ENCODE data around the gene CHST1.

The CHST1 gene

DNA sequence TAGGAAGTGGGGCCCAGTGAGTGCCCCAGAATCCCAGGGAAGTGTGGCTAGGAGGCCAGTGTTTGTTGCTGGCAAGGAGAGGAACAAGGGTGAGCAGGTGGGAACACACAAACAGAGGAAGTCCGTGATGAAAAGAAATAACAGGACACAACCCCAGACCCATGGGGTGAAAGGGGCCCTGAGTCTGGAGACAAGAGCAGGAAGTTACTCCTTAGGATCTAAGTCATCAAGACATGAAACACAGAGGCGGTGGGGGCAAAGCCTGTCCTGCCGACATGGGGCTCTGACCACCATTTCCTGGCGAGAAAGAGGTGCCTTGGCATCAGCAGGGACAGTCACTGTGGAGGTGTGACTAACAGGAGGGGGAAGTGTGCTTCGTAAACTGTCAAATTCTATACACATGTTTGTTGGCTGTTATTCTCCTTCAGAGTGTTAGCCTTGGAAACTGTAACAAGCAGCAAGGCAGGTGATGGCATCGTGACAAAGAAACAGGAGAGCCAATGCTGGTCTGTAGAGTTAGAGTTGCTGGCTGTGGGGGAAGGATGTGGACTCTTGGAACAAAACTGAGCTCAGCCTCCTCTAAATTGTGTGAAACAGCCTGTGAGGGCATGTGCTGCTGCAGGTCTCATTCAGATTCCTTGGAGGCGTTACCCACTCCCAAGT, 21.7 kb downstream of the CHST1 start:
- no peak for DNase-seq

- DNase-seq: no peak
Observed at GRCh38 chr11:45641961-45642360, 23.5 kb downstream of the CHST1 start.

GRCh38 chr11:45638051-45638450, 27.4 kb downstream of the CHST1 start:
- DNase-seq: no peak

DNA sequence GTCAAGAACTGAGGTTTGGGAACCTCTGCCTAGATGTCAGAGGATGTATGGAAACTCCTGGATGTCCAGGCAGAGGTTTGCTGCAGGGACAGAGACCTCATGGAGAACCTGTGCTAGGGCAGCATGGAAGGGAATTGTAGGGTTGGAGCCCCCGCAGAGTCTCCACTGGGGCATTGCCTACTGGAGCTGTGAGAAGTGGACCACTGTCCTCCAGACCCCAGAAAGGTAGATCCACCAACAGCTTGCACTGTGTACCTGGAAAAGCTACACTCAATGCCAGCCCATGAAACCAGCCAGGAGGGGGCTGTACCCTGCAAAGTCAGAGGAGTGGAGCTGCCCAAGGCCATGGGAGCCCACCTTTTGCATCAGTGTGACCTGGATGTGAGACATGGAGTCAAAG, 29.5 kb downstream of the CHST1 start:
- DNase-seq: no peak

- DNase-seq: no peak
Observed at GRCh38 chr11:45625611-45626010, 39.8 kb downstream of the CHST1 start.

- DNase-seq: no peak
Observed at GRCh38 chr11:45624095-45624494, 41.3 kb downstream of the CHST1 start.

DNA sequence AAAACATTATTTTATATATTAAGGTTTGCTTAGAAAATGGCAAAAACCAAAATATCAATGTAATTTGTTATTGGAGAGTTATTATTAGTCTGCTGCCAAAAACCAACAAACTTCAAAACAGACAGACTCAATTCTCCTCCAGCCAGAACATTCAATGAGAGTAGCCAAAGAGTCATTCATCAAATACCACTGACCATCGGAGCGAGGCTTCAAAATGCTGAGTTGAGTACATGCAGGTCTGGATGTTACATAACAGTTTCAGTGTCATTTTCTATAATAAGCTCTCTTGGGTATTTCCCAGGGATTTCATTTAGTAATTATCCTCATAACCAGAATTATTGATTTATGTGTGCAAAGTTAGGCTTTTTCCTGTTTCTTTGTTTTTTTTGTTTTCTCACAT, 42.6 kb downstream of the CHST1 start:
- DNase-seq: no peak

GRCh38 chr11:45622283-45622682, 43.1 kb downstream of the CHST1 start:
- no peak for DNase-seq

DNA sequence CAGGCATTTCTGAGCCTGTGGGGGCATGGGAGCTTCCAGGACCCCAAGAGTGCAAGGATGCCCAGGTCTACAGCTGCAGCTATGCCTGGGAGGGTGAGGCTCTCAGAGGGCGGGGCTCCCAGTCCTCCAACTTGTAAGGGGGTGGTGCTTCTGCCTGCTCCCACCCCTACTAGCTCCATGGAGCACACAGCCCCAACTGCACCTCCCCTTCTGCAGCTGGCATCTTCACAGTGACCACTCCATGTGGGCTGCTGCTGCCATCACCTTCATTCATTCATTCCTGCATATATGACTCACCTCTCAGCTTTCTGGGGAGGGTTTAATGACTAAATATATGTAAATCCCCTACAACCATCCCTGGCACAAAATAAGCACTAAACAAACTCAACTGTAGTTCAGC, 43.8 kb downstream of the CHST1 start:
- no peak for DNase-seq

GRCh38 chr11:45620243-45620642, 45.2 kb downstream of the CHST1 start:
- DNase-seq: no peak

DNA sequence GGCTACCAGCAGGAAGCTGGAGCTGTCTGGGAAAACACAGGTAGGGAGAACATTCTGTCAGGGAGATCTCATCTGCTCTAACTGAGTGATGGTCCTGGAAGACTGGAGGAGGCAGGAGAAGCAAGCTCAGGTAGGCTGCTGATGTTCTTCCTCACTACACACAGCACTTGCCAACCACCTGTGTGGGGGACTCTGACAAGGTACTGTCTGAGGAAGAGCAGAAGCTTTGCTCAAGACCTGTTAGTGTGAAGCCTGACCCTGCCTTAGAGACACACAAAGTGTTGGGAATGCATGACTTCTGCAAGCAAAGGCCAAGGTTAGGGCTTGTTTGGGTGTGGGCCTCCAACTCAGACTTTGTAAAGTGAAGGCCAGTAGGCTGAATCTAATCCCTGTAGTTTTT, 46.5 kb downstream of the CHST1 start:
- DNase-seq: no peak

DNA sequence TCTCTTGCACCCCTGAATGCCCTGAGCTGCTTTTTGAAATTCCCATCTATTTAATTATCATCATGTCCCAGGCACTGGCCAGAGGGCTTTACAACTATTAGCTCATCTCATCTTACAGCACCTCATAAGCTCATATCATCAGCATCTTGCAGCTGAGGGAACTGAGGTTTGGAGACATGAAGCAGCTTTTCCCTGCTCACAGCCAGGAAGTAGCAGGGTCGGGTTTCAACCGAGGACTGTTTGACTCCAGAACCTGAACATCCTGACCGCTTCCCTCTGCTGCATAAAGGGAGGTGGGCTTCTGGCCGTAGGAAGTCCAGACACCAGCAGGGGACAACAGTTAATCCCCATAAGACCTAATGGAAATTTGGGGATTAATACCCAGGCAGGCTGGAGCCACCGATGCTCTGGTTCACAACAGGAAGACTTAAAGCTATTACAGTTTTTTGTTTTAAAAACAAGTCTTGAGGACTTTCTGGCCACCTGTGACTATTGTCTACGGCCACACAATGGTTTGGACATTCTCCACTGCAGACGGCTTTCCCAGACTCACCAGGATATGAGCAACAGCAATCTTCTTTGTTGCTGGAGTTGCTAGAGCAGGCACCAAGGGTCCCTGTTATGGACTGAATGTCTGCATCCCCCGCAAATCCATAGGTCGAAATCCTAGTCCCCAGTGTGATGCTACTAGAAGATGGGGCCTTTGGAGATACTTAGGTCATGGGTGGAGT, 47.4 kb downstream of the CHST1 start:
- DNase-seq: no peak

- no peak for DNase-seq
Observed at GRCh38 chr11:45616802-45617549, 48.4 kb downstream of the CHST1 start.

DNA sequence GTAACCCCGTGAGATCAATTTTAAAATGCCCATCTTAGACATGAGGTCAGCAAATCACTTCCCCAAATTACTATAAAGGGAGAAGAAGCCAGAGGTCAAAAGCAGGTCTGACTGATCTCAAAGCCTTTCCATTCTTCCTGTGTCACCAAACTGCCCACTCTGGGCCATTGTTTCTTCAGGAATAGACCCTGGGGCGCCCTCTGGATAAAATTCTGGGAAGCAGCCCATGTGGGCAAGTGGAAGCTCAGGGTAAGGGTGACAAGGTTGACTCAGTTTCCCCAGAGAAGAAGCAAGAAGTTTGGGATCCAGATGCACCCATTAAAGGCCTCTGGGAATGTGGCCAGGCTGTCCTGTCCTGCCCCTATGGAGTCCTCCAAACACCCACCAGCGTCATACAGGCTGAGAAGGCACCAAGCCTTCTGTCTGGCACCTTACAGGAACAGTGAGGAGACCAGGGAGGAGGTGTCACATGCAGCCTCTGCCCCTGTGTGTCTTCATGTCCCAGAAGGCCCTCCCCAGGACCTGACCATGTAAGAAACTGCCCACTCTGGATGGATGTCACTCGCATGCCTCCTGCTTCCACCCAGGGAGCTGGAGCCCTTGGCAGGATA, 50.1 kb downstream of the CHST1 start:
- no peak for DNase-seq

DNA sequence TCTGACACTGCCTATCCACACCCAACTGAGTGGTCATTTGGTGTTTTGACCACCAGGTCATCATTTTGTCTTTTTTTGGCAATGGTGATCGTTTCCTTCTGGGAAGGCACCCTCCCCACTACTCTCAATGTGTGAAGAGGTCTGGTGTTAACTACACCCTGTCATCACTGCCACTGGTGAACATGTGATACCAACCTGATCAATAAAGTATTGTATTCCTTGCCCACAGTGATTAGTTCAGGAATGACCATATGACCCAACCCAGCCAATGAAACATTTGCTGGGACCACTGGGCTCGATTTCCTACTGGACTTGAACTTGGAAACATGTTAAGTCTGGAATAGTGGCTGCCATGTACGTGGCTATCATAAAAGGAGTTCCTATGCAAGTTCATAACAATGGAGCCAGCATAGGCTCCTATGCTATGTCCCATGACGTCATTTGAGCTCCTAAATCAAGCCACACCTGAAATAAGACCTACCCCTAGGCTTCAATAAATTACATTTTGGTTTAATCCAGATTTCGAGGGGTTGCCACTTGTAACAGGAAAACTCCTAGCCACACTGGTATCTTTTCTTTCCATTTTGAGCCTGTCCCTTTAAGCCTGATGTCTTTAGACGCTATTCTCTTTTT, 51.1 kb downstream of the CHST1 start:
- no peak for DNase-seq

DNA sequence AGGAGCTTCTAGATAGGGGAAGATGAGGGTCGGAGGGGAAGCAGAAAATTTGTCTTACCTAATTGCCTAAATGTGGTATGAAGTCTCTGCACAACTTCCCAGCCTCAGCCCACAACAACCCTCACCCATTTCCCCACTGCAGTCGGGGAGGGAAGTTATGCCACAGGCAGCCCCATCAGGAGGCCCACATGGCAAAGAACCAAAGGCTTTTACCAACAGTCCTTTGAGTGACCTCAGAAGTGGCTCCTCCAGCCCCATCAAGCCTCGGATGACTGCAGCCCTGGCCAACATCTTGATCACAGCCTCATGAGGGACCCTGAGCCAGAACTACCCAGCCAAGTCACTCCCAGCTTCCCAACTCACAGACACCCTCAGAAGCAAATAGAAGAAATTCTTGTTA, 54.8 kb downstream of the CHST1 start:
- no peak for DNase-seq

GRCh38 chr11:45609902-45610301, 55.5 kb downstream of the CHST1 start:
- no peak for DNase-seq

- no peak for DNase-seq
Observed at GRCh38 chr11:45609337-45609736, 56.1 kb downstream of the CHST1 start.

DNA sequence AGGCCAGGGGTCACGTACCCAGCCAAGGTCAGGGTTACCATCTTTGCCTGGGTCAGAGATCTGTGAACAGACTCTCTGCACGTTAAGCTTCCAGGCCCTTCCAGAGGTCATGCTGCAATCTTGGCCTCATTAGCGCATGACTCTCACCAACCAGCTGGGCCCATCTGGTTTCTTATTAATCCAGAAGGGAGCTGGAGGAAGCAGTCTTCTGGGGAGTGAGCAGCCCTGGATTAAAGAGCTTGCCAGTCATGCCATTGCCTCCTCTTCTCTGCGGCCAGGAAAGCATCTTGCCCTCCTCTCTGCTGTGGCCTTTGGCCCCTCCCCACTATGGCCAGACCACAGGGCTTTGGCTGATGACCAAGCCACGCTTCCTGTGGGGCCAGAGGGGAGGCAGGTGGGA, 57.4 kb downstream of the CHST1 start:
- DNase-seq: no peak

DNA sequence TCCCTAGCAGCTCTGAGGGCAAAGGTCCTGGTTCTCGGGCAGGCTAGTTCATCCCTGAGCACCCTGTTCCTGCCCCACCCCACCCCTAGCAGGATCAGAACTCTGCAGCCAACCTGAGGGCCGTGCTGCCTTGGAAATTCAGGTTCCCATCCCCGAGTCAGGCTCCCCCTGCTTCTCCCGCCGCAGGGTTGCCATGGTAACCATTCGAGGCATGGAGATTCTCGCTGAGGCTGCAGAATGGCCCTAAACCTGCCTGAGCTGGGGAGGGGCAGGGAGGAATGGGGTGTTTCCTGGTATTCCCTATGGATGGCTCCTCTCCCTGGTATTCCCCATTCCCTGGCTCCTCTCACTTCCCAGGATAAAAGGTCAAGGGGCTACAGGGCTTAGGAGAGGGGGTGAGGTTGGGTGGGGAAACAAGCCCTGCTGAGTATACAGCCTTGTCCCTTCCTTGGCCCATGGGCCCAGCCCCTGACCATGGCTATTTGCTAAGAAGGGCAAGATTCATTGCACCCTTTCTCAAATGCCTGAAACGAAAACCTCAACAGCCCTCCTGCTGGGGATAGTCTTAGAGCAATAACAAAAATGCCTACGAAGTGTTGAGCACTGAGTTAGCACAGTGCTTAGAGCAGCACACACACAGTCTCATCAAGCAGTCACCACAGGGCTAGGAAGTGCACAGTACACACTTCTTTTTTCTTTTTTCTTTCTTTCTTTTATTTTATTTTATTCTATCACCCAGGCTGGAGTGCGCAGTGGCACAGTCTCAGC, 58.7 kb downstream of the CHST1 start:
- no peak for DNase-seq

DNA sequence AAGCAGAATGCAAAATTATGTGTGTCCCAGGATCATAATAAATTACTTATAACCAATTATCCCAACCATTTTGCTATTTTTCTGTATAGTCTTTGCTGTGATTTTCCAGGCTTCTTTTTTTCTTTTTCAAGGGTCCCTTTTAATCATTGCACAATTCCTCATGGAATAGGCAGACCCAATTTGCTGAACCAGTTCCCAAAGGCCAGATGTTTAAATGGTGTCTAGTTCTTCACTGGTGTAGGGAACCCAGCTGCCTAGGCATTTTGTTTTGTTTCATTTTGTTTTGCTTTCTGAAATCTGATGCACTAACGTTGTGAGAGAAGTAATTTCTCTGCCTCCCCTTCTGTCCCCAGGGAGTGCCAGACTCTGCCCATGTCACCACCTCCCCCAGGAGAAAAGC, 60.4 kb downstream of the CHST1 start:
- DNase-seq: no peak

DNA sequence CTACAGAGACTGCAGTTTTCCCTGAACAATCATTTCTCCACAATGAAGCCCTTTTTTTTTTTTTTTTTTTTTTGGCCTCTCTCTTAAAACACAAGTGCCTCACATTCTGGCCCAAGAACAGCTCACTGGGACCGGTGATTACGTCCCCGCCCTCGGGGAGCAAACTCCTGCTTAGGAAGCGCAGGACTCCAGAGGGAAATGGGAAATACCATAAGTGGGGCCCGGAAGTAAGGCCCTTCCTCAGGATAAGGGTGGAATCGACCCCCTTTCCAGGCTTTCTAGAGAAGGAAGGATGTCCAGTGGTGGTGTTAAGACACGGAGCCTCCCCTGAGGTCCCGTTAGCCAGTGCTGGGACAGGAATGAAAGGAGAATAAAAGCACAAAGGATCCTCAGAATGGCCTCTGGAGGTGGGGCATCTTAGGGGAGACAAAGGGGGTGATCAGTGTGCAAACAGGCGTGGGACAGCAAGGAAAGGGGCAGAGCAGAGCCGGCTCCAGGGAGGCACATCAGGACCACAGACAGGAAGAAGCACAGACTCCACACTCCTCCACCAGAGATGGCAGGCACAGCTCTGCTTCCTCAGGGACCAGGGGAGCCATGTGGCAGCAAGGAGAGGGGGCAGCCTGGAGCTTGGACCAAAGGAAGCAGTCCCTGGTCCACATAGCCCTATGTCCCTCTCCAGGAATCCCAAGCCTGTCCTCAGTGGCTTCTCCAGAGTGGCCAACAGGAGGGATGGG, 61.3 kb downstream of the CHST1 start:
- DNase-seq: no peak

All from CD4-positive, alpha-beta T cell treated with Interleukin-21 for 1 hour (primary cell).